Aorta (tissue), 5 donors: ENCODE results near the gene CD22. TPM values are rescaled to one million over a fixed set of nuclear protein-coding genes. Genes with fewer than 3 reads are reported as not detected.

Experiments used
- ATAC-seq: fragments of 200-7000 bp; cut with Tn5 transposase; one replicate; pipeline ENCODE4 v1.9.1; 2022; ENCODE audit warnings: moderate library complexity; ENCODE audit not compliant: low FRiP score
- DNase-seq, 2 donors: peaks; one replicate each; pipeline ENCODE4 v3.0.0-alpha.2; 2020
- H3K27ac ChIP-seq, 2 donors: one replicate each; pipeline ENCODE4 v1.5.1; 2013; ENCODE audit warnings: low read length in 2 of 2, mild to moderate bottlenecking in 2 of 2, moderate library complexity in 2 of 2, control low read depth in 1 of 2, inconsistent platforms in 1 of 2, low read depth in 1 of 2
- H3K27me3 ChIP-seq, 2 donors: one replicate each; pipeline ENCODE4 v1.6.1; 2013; ENCODE audit warnings: control low read depth in 1 of 2, low read length in 1 of 2, mild to moderate bottlenecking in 1 of 2, moderate library complexity in 1 of 2; ENCODE audit not compliant: insufficient read depth in 2 of 2, control insufficient read depth in 1 of 2
- H3K36me3 ChIP-seq, 2 donors: one replicate each; pipeline ENCODE4 v1.6.1; 2013; ENCODE audit warnings: control low read depth in 1 of 2, low read length in 1 of 2, mild to moderate bottlenecking in 1 of 2; ENCODE audit not compliant: insufficient read depth in 2 of 2, control insufficient read depth in 1 of 2
- H3K4me1 ChIP-seq, 2 donors: one replicate each; pipeline ENCODE4 v1.6.1; 2013; ENCODE audit warnings: low read length in 2 of 2, control low read depth in 1 of 2, mild to moderate bottlenecking in 1 of 2, moderate library complexity in 1 of 2; ENCODE audit not compliant: insufficient read depth in 2 of 2, control insufficient read depth in 1 of 2
- H3K4me3 ChIP-seq, 2 donors: one replicate each; pipeline ENCODE4 v1.5.1; 2013; ENCODE audit warnings: low read length in 2 of 2, control low read depth in 1 of 2, mild to moderate bottlenecking in 1 of 2
- H3K9me3 ChIP-seq: one replicate; pipeline ENCODE4 v1.6.1; 2013; ENCODE audit warnings: mild to moderate bottlenecking, low read length; ENCODE audit not compliant: control insufficient read depth
- WGBS, 2 donors: extraction: QIAGEN DNeasy Blood & Tissue Kit; methylation state at CpG; one replicate each; pipeline ENCODE4 v1.1.7; 2013; 5-methylcytosine and 5-hydroxymethylcytosine counted together
- intact Hi-C, 2 donors: fragments of 100-400 bp; cut with DNase I; formaldehyde crosslinking; loops; one replicate each; pipeline versions ENCODE4 v1.14.2 to v1.15.0; 2022
- polyA plus RNA-seq, 2 donors: library from polyadenylated mRNA; stranded (reverse); fragments of 200-250 nt; gene quantifications; one replicate each; pipeline ENCODE4 v1.2.3, GENCODE V29; 2013
- total RNA-seq, 2 donors: library from RNA; stranded (reverse); fragmentation: NEBNext Ultra II Directional; extraction: Animal tissue kit (Norgen Biotek cat#: 25700); gene quantifications; one replicate each; pipeline ENCODE4 v1.2.1, GENCODE V29; 2021
- donor health status: healthy with polysubstance abuse.
- donor health status: Bipolar disorder and iron deficiency.
- donor health status: DM: no; HTN: no; CAD: no.
- donor health status: DM: no; HTN: no; CAD: no.
- donor health status: DM: yes; HTN: yes; CAD: no.

The CD22 gene
- total and polyA plus RNA-seq, 4 donors, result 0.75 to 3.1 (median 2.9) TPM; not detected in 1

GRCh38 chr19:35307931-35308330 is 21.1 kb upstream of the CD22 start:
- H3K4me1 ChIP-seq, result no peaks in the 10 kb centered on the region
- ATAC-seq (no peak), DNase-seq (no peak)
- H3K27me3 ChIP-seq, result no peaks in the 10 kb centered on the region
- H3K27ac ChIP-seq, result no peak overlapping the region
- no peak overlapping the region for H3K4me3 ChIP-seq
- intact Hi-C loops, result no loop called here
- no peaks in the 10 kb centered on the region for H3K9me3 ChIP-seq
- WGBS, 2 donors, result 56 to 57% methylated on average over 10 of the region's 10 CpGs
- no peaks in the 10 kb centered on the region for H3K36me3 ChIP-seq

GRCh38 chr19:35308910-35309309 is 20.1 kb upstream of the CD22 start:
- ATAC-seq (no peak), DNase-seq (no peak)
- 72 to 80% methylated on average over 7 of the region's 7 CpGs for WGBS, 2 donors
- H3K4me3 ChIP-seq, result no peak overlapping the region
- H3K4me1 ChIP-seq, result no peaks in the 10 kb centered on the region
- no peaks in the 10 kb centered on the region for H3K9me3 ChIP-seq
- H3K27me3 ChIP-seq, result no peaks in the 10 kb centered on the region
- H3K27ac ChIP-seq, result no peak overlapping the region
- intact Hi-C loops, result no loop called here
- no peaks in the 10 kb centered on the region for H3K36me3 ChIP-seq

GRCh38 chr19:35309481-35310279 is 19.3 kb upstream of the CD22 start:
- H3K9me3 ChIP-seq, result no peaks in the 10 kb centered on the region
- H3K36me3 ChIP-seq, result no peaks in the 10 kb centered on the region
- H3K27me3 ChIP-seq, result no peaks in the 10 kb centered on the region
- WGBS, 2 donors, result 65 to 67% methylated on average over 47 of the region's 47 CpGs
- H3K4me3 ChIP-seq, result no peak overlapping the region
- H3K27ac ChIP-seq, result no peak overlapping the region
- ATAC-seq (no peak), DNase-seq (no peak)
- H3K4me1 ChIP-seq, result no peaks in the 10 kb centered on the region
- intact Hi-C loops, result no loop called here

GRCh38 chr19:35310331-35310730 is 18.7 kb upstream of the CD22 start:
- H3K27me3 ChIP-seq, result no peaks in the 10 kb centered on the region
- no peaks in the 10 kb centered on the region for H3K36me3 ChIP-seq
- WGBS, 2 donors, result 89 to 93% methylated on average over 12 of the region's 12 CpGs
- DNase-seq, result no peak
- no peak overlapping the region for H3K27ac ChIP-seq
- intact Hi-C loops, result no loop called here
- H3K4me1 ChIP-seq, result no peaks in the 10 kb centered on the region
- no peaks in the 10 kb centered on the region for H3K9me3 ChIP-seq
- ATAC-seq, result no peak
- no peak overlapping the region for H3K4me3 ChIP-seq

GRCh38 chr19:35310811-35311465 is 18.0 kb upstream of the CD22 start:
- no peaks in the 10 kb centered on the region for H3K9me3 ChIP-seq
- H3K27ac ChIP-seq, result no peak overlapping the region
- 91 to 92% methylated on average over 10 of the region's 10 CpGs for WGBS, 2 donors
- no peak overlapping the region for H3K4me3 ChIP-seq
- H3K36me3 ChIP-seq, result no peaks in the 10 kb centered on the region
- intact Hi-C loops, result no loop called here
- DNase-seq (no peak), ATAC-seq (no peak)
- no peaks in the 10 kb centered on the region for H3K27me3 ChIP-seq
- H3K4me1 ChIP-seq, result no peaks in the 10 kb centered on the region

- ATAC-seq (no peak), DNase-seq (no peak)
- H3K4me3 ChIP-seq, result no peak overlapping the region
- intact Hi-C loops, result no loop called here
- no peaks in the 10 kb centered on the region for H3K4me1 ChIP-seq
- H3K27me3 ChIP-seq, result no peaks in the 10 kb centered on the region
- WGBS, 2 donors, result 83 to 87% methylated on average over 21 of the region's 21 CpGs
- no peaks in the 10 kb centered on the region for H3K9me3 ChIP-seq
- no peak overlapping the region for H3K27ac ChIP-seq
- no peaks in the 10 kb centered on the region for H3K36me3 ChIP-seq
These were observed 16.9 kb upstream of the CD22 start for GRCh38 chr19:35311901-35312665.

- WGBS, 2 donors, result 33% methylated on average over 7 of the region's 7 CpGs
- H3K27me3 ChIP-seq, result no peaks in the 10 kb centered on the region
- no peak overlapping the region for H3K4me3 ChIP-seq
- DNase-seq, result no peak
- no peak for ATAC-seq
- no peaks in the 10 kb centered on the region for H3K9me3 ChIP-seq
- H3K36me3 ChIP-seq, result no peaks in the 10 kb centered on the region
- no peak overlapping the region for H3K27ac ChIP-seq
- intact Hi-C loops, result no loop called here
- H3K4me1 ChIP-seq, result no peaks in the 10 kb centered on the region
These were observed 15.4 kb upstream of the CD22 start for GRCh38 chr19:35313587-35313986.

GRCh38 chr19:35314031-35314430 is 15.0 kb upstream of the CD22 start:
- Histone ChIP-seq H3K9me3 (no peaks in the 10 kb centered on the region), H3K27me3 (no peaks in the 10 kb centered on the region), H3K36me3 (no peaks in the 10 kb centered on the region), H3K4me3 (no peak overlapping the region), H3K4me1 (no peaks in the 10 kb centered on the region), H3K27ac (no peak overlapping the region)
- WGBS, 2 donors, result 84 to 86% methylated on average over 8 of the region's 8 CpGs
- intact Hi-C loops, result no loop called here
- DNase-seq, result no peak
- no peak for ATAC-seq
